ENCODE measurements around the gene PVALEF.

Gene PVALEF

GRCh38 chr17:81128774-81129173 lies 36.5 kb upstream of the PVALEF start:
- WGBS, 2 donors (ENCODE audit: extremely low coverage in 2 of 2, insufficient read length in 2 of 2, insufficient replicate concordance in 1 of 2) = no CpG with 5 or more reads among the region's 23 CpGs
- Histone ChIP-seq H3K23ac (ENCODE audit: low read depth, low read length, poor library complexity) (no peak overlapping the region), H3K27ac (replicated peaks; ENCODE audit: low read length) (no peak overlapping the region)

GRCh38 chr17:81129289-81129688 lies 36.0 kb upstream of the PVALEF start:
- Histone ChIP-seq H3K4ac (ENCODE audit: low read length) (peak overlapping the region; percentile 89), H4K91ac (ENCODE audit: low read depth, low read length, poor library complexity) (no peak overlapping the region), H3K27me3 (ENCODE audit: control insufficient read depth in 3 of 3, insufficient read depth in 3 of 3, low read depth in 1 of 3, low read length in 3 of 3) (no peaks in the 10 kb centered on the region), H3K23ac (ENCODE audit: low read depth, low read length, poor library complexity) (no peak overlapping the region), H2BK5ac (ENCODE audit: low read length) (peak overlapping the region; percentile 99), H3K4me2 (ENCODE audit: insufficient read depth, low read length, poor library complexity, severe bottlenecking) (no peak overlapping the region), H2BK120ac (ENCODE audit: low read depth, low read length) (peak overlapping the region; percentile 85), H3K9ac (ENCODE audit: low read depth, low read length, poor library complexity) (peak overlapping the region; percentile 60), H3K79me1 (ENCODE audit: low read depth, low read length) (peaks cover 4% of the 10 kb centered on the region), H2AK5ac (ENCODE audit: low read depth, low read length) (peak overlapping the region; percentile 99), H2BK12ac (ENCODE audit: low read length) (peak overlapping the region; percentile 99), H3K4me1 (ENCODE audit: control insufficient read depth in 2 of 2, insufficient read depth in 1 of 2, low read depth in 1 of 2, low read length in 2 of 2) (peaks cover 43 to 47% of the 10 kb centered on the region in 2 donors), H3K18ac (ENCODE audit: low read length) (peak overlapping the region; percentile 91), H3K27ac (replicated peaks; ENCODE audit: low read length) (no peak overlapping the region), H2AFZ (ENCODE audit: low read length) (no peak overlapping the region), H3K4me3 (ENCODE audit: low read length in 2 of 2) (no peak overlapping the region), H3K9me3 (replicated peaks in 1 of 2; ENCODE audit: control insufficient read depth in 2 of 2, insufficient read depth in 1 of 2, low read depth in 1 of 2, low read length in 2 of 2) (no peaks in the 10 kb centered on the region), H3K36me3 (replicated peaks in 1 of 2; ENCODE audit: control insufficient read depth in 2 of 2, insufficient read depth in 2 of 2, low read length in 2 of 2) (no peaks in the 10 kb centered on the region), H3K14ac (ENCODE audit: low read length) (no peak overlapping the region), H2BK15ac (ENCODE audit: low read length) (peak overlapping the region; percentile 99), H4K8ac (ENCODE audit: low read depth, low read length) (no peak overlapping the region)
- no CpG with 5 or more reads among the region's 11 CpGs for WGBS, 2 donors (ENCODE audit: extremely low coverage in 2 of 2, insufficient read length in 2 of 2, insufficient replicate concordance in 1 of 2)
- no peak for DNase-seq (ENCODE audit: low spot score)

More at GRCh38 chr17:81128774-81129173, 36.5 kb upstream of the PVALEF start:
- H2AK5ac ChIP-seq (ENCODE audit: low read depth, low read length) = peak overlapping the region; percentile 99
- H4K8ac ChIP-seq (ENCODE audit: low read depth, low read length) = no peak overlapping the region
- peak overlapping the region; percentile 91 for H3K18ac ChIP-seq (ENCODE audit: low read length)
- H3K9me3 ChIP-seq (replicated peaks in 1 of 2; ENCODE audit: control insufficient read depth in 2 of 2, insufficient read depth in 1 of 2, low read depth in 1 of 2, low read length in 2 of 2) = no peaks in the 10 kb centered on the region
- H4K91ac ChIP-seq (ENCODE audit: low read depth, low read length, poor library complexity) = no peak overlapping the region
- no peak overlapping the region for H3K14ac ChIP-seq (ENCODE audit: low read length)
- no peak overlapping the region for H2AFZ ChIP-seq (ENCODE audit: low read length)
- H2BK12ac ChIP-seq (ENCODE audit: low read length) = peak overlapping the region; percentile 41
- H3K27me3 ChIP-seq (ENCODE audit: control insufficient read depth in 3 of 3, insufficient read depth in 3 of 3, low read depth in 1 of 3, low read length in 3 of 3) = no peaks in the 10 kb centered on the region
- peak overlapping the region; percentile 72 for H2BK120ac ChIP-seq (ENCODE audit: low read depth, low read length)
- peak overlapping the region; percentile 99 for H2BK5ac ChIP-seq (ENCODE audit: low read length)
- H3K4me3 ChIP-seq (ENCODE audit: low read length in 2 of 2) = no peak overlapping the region
- H3K79me1 ChIP-seq (ENCODE audit: low read depth, low read length) = peaks cover 4% of the 10 kb centered on the region
- no peaks in the 10 kb centered on the region for H3K36me3 ChIP-seq (replicated peaks in 1 of 2; ENCODE audit: control insufficient read depth in 2 of 2, insufficient read depth in 2 of 2, low read length in 2 of 2)
- H3K4me1 ChIP-seq (ENCODE audit: control insufficient read depth in 2 of 2, insufficient read depth in 1 of 2, low read depth in 1 of 2, low read length in 2 of 2) = peaks cover 39 to 45% of the 10 kb centered on the region in 2 donors
- DNase-seq (ENCODE audit: low spot score) = no peak
- H2BK15ac ChIP-seq (ENCODE audit: low read length) = peak overlapping the region; percentile 99
- H3K4ac ChIP-seq (ENCODE audit: low read length) = peak overlapping the region; percentile 89
- H3K9ac ChIP-seq (ENCODE audit: low read depth, low read length, poor library complexity) = peak overlapping the region; percentile 60
- H3K4me2 ChIP-seq (ENCODE audit: insufficient read depth, low read length, poor library complexity, severe bottlenecking) = no peak overlapping the region

GRCh38 chr17:81129711-81130367 lies 35.5 kb upstream of the PVALEF start:
- Histone ChIP-seq H2BK12ac (ENCODE audit: low read length) (peak overlapping the region; percentile 99), H2BK120ac (ENCODE audit: low read depth, low read length) (peak overlapping the region; percentile 85), H3K36me3 (replicated peaks in 1 of 2; ENCODE audit: control insufficient read depth in 2 of 2, insufficient read depth in 2 of 2, low read length in 2 of 2) (no peaks in the 10 kb centered on the region), H3K9ac (ENCODE audit: low read depth, low read length, poor library complexity) (peak overlapping the region; percentile 38), H2BK5ac (ENCODE audit: low read length) (peak overlapping the region; percentile 99), H3K4ac (ENCODE audit: low read length) (peak overlapping the region; percentile 8), H3K14ac (ENCODE audit: low read length) (no peak overlapping the region), H4K8ac (ENCODE audit: low read depth, low read length) (peak overlapping the region; percentile 96), H3K27ac (replicated peaks; ENCODE audit: low read length) (peak overlapping the region; percentile 24), H3K79me1 (ENCODE audit: low read depth, low read length) (peaks cover 4% of the 10 kb centered on the region), H2AK5ac (ENCODE audit: low read depth, low read length) (peak overlapping the region; percentile 99), H3K4me3 (ENCODE audit: low read length in 2 of 2) (no peak overlapping the region), H2AFZ (ENCODE audit: low read length) (no peak overlapping the region), H3K4me1 (ENCODE audit: control insufficient read depth in 2 of 2, insufficient read depth in 1 of 2, low read depth in 1 of 2, low read length in 2 of 2) (peaks cover 45 to 47% of the 10 kb centered on the region in 2 donors), H3K18ac (ENCODE audit: low read length) (peak overlapping the region; percentile 91), H3K27me3 (ENCODE audit: control insufficient read depth in 3 of 3, insufficient read depth in 3 of 3, low read depth in 1 of 3, low read length in 3 of 3) (no peaks in the 10 kb centered on the region), H4K91ac (ENCODE audit: low read depth, low read length, poor library complexity) (peak overlapping the region; percentile 94), H3K23ac (ENCODE audit: low read depth, low read length, poor library complexity) (peak overlapping the region; percentile 81), H3K4me2 (ENCODE audit: insufficient read depth, low read length, poor library complexity, severe bottlenecking) (no peak overlapping the region), H3K9me3 (replicated peaks in 1 of 2; ENCODE audit: control insufficient read depth in 2 of 2, insufficient read depth in 1 of 2, low read depth in 1 of 2, low read length in 2 of 2) (no peaks in the 10 kb centered on the region), H2BK15ac (ENCODE audit: low read length) (peak overlapping the region; percentile 99)
- no peak for DNase-seq (ENCODE audit: low spot score)
- WGBS, 2 donors (ENCODE audit: extremely low coverage in 2 of 2, insufficient read length in 2 of 2, insufficient replicate concordance in 1 of 2) = no CpG with 5 or more reads among the region's 14 CpGs
